ENCODE results near the gene DUXA. TPM values are rescaled to one million over a fixed set of nuclear protein-coding genes. Genes with fewer than 3 reads are reported as not detected.

DUXA gene
- not detected in 2 replicates for polyA plus RNA-seq
- polyA minus RNA-seq: not detected in 2 replicates

DNA sequence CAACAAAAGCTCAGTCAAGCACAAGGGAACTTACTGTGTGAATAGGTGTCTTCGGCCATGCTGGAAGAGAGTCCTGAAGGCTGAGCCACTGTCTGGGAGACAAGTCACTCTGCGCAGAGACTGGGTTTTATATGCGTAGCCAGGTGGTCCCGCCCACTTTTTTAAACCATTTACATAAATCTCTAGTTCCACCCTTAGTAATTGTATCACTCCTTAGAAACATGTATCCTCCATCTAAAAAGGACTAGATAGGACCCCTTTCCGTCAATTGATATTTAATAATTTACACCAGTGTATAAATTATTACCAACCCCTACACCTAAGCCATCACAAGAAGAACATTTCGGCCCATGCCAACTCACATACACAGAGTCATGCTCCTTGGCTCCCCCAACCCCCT lies at the start of gene DUXA:
TSS of gene DUXA (minus strand) at position 101 of the 400 bp plus-strand sequence. CDS start at position 59, 42 bp downstream.
- Histone ChIP-seq H4K20me1 (ENCODE audit: insufficient read depth) (no peaks in the 10 kb centered on the region), H3K27me3 (ENCODE audit: insufficient read depth, low read depth, low read length) (peaks cover 3% of the 10 kb centered on the region), H3K36me3 (ENCODE audit: insufficient read depth, low read length) (no peaks in the 10 kb centered on the region), H2AFZ (ENCODE audit: low read depth, low read length) (no peak within 1 kb of the TSS), H3K9me2 (ENCODE audit: insufficient read depth, low read length) (no peaks in the 10 kb centered on the region), H3K27ac (ENCODE audit: low read length) (no peak within 1 kb of the TSS), H3K9ac (ENCODE audit: low read length) (no peak within 1 kb of the TSS), H3K9me3 (ENCODE audit: low read length) (peaks cover 4% of the 10 kb centered on the region), H3K79me2 (replicated peaks; ENCODE audit: insufficient read depth, low read length) (no peaks in the 10 kb centered on the region), H3K4me3 (ENCODE audit: low read length) (no peak within 1 kb of the TSS), H3F3A (ENCODE audit: insufficient read depth, low read length, poor library complexity, severe bottlenecking) (no peaks in the 10 kb centered on the region), H3K4me2 (ENCODE audit: low read length) (no peak within 1 kb of the TSS)
- TF ChIP-seq, protein P1, sequence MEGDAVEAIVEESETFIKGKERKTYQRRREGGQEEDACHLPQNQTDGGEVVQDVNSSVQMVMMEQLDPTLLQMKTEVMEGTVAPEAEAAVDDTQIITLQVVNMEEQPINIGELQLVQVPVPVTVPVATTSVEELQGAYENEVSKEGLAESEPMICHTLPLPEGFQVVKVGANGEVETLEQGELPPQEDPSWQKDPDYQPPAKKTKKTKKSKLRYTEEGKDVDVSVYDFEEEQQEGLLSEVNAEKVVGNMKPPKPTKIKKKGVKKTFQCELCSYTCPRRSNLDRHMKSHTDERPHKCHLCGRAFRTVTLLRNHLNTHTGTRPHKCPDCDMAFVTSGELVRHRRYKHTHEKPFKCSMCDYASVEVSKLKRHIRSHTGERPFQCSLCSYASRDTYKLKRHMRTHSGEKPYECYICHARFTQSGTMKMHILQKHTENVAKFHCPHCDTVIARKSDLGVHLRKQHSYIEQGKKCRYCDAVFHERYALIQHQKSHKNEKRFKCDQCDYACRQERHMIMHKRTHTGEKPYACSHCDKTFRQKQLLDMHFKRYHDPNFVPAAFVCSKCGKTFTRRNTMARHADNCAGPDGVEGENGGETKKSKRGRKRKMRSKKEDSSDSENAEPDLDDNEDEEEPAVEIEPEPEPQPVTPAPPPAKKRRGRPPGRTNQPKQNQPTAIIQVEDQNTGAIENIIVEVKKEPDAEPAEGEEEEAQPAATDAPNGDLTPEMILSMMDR (IDR thresholded peaks at IDR 0.05; ENCODE audit: poor library complexity, severe bottlenecking): no peak
- no peak for TF ChIP-seq POLR2AphosphoS5 (IDR thresholded peaks at IDR 0.05)
- TF ChIP-seq EP300 (conservative IDR thresholded peaks at IDR 0.05; ENCODE audit: poor library complexity, severe bottlenecking): no peak
- no peak for TF ChIP-seq MXI1 (conservative IDR thresholded peaks at IDR 0.05; ENCODE audit: poor library complexity, severe bottlenecking)
- TF ChIP-seq TAF1 (IDR thresholded peaks at IDR 0.05; ENCODE audit: low read depth): no peak

DNA sequence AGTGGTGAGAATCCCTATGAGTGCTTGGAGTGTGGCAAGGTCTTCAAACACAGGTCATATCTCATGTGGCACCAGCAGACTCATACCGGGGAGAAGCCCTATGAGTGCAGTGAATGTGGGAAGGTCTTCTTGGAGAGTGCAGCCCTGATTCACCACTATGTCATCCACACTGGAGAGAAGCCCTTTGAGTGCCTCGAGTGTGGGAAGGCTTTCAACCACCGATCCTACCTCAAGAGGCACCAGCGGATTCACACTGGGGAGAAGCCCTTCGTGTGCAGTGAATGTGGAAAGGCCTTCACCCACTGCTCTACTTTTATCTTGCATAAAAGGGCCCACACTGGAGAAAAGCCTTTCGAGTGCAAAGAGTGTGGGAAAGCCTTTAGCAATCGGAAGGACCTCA lies 44.8 kb upstream of the DUXA start:
- H3K36me3 ChIP-seq (ENCODE audit: insufficient read depth, low read length): peaks cover 8% of the 10 kb centered on the region
- no peaks in the 10 kb centered on the region for H3K9me3 ChIP-seq (ENCODE audit: low read length)
- H3F3A ChIP-seq (ENCODE audit: insufficient read depth, low read length, poor library complexity, severe bottlenecking): no peaks in the 10 kb centered on the region
- H3K79me2 ChIP-seq (replicated peaks; ENCODE audit: insufficient read depth, low read length): peaks cover 22% of the 10 kb centered on the region
- no peak overlapping the region for H3K27ac ChIP-seq (ENCODE audit: low read length)
- no peaks in the 10 kb centered on the region for H3K27me3 ChIP-seq (ENCODE audit: insufficient read depth, low read depth, low read length)
- no peaks in the 10 kb centered on the region for H3K9me2 ChIP-seq (ENCODE audit: insufficient read depth, low read length)
- no peaks in the 10 kb centered on the region for H4K20me1 ChIP-seq (ENCODE audit: insufficient read depth)
- no peak overlapping the region for H3K4me2 ChIP-seq (ENCODE audit: low read length)
- no peak overlapping the region for H2AFZ ChIP-seq (ENCODE audit: low read depth, low read length)
- H3K9ac ChIP-seq (ENCODE audit: low read length): no peak overlapping the region
- TF ChIP-seq EZH2 (IDR thresholded peaks at IDR 0.05; ENCODE audit: borderline replicate concordance, insufficient read depth, low read length, poor library complexity, severe bottlenecking): no peak
- TF ChIP-seq, protein P2, sequence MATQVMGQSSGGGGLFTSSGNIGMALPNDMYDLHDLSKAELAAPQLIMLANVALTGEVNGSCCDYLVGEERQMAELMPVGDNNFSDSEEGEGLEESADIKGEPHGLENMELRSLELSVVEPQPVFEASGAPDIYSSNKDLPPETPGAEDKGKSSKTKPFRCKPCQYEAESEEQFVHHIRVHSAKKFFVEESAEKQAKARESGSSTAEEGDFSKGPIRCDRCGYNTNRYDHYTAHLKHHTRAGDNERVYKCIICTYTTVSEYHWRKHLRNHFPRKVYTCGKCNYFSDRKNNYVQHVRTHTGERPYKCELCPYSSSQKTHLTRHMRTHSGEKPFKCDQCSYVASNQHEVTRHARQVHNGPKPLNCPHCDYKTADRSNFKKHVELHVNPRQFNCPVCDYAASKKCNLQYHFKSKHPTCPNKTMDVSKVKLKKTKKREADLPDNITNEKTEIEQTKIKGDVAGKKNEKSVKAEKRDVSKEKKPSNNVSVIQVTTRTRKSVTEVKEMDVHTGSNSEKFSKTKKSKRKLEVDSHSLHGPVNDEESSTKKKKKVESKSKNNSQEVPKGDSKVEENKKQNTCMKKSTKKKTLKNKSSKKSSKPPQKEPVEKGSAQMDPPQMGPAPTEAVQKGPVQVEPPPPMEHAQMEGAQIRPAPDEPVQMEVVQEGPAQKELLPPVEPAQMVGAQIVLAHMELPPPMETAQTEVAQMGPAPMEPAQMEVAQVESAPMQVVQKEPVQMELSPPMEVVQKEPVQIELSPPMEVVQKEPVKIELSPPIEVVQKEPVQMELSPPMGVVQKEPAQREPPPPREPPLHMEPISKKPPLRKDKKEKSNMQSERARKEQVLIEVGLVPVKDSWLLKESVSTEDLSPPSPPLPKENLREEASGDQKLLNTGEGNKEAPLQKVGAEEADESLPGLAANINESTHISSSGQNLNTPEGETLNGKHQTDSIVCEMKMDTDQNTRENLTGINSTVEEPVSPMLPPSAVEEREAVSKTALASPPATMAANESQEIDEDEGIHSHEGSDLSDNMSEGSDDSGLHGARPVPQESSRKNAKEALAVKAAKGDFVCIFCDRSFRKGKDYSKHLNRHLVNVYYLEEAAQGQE (IDR thresholded peaks at IDR 0.05; ENCODE audit: borderline replicate concordance): no peak
- H3K4me3 ChIP-seq (ENCODE audit: low read length): no peak overlapping the region

DNA sequence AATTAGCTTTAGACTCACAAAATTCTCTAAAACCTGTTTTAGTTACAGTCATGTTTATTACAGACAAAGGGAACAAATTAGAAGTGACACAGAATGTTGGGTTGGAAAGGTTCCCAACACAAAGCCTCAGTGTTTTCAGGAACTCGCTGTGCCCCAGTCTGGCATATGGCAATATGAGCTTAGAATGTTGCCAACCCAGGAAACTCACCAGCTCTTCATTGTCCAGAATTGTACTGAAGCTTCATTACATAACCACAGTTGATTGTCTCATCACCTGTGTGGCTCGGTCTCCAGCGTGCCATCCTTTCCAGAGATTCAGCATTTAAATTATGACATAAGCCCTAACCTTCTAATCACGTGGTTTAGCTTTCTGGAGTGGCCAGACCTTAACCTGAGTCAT lies 43.1 kb upstream of the DUXA start:
- TF ChIP-seq, protein P1 (IDR thresholded peaks at IDR 0.05; ENCODE audit: poor library complexity, severe bottlenecking): no peak
- TF ChIP-seq EZH2 (IDR thresholded peaks at IDR 0.05; ENCODE audit: borderline replicate concordance, insufficient read depth, low read length, poor library complexity, severe bottlenecking) (no peak), MXI1 (conservative IDR thresholded peaks at IDR 0.05; ENCODE audit: poor library complexity, severe bottlenecking) (no peak), RAD21 (conservative IDR thresholded peaks at IDR 0.05) (no peak), SMC3 (conservative IDR thresholded peaks at IDR 0.05; ENCODE audit: poor library complexity) (no peak), TAF1 (IDR thresholded peaks at IDR 0.05; ENCODE audit: low read depth) (no peak), EP300 (conservative IDR thresholded peaks at IDR 0.05; ENCODE audit: poor library complexity, severe bottlenecking) (no peak), POLR2AphosphoS5 (IDR thresholded peaks at IDR 0.05) (no peak)
- TF ChIP-seq, protein P2 (IDR thresholded peaks at IDR 0.05; ENCODE audit: borderline replicate concordance): no peak
- no peaks in the 10 kb centered on the region for H3K9me3 ChIP-seq (ENCODE audit: low read length)
- H3K4me2 ChIP-seq (ENCODE audit: low read length): no peak overlapping the region
- H3K27ac ChIP-seq (ENCODE audit: low read length): no peak overlapping the region
- H3K36me3 ChIP-seq (ENCODE audit: insufficient read depth, low read length): peaks cover 8% of the 10 kb centered on the region
- H3K4me3 ChIP-seq (ENCODE audit: low read length): no peak overlapping the region
- peaks cover 13% of the 10 kb centered on the region for H3K79me2 ChIP-seq (replicated peaks; ENCODE audit: insufficient read depth, low read length)
- no peaks in the 10 kb centered on the region for H4K20me1 ChIP-seq (ENCODE audit: insufficient read depth)
- no peak overlapping the region for H2AFZ ChIP-seq (ENCODE audit: low read depth, low read length)
- H3F3A ChIP-seq (ENCODE audit: insufficient read depth, low read length, poor library complexity, severe bottlenecking): no peaks in the 10 kb centered on the region
- no peaks in the 10 kb centered on the region for H3K9me2 ChIP-seq (ENCODE audit: insufficient read depth, low read length)
- H3K9ac ChIP-seq (ENCODE audit: low read length): no peak overlapping the region
- H3K27me3 ChIP-seq (ENCODE audit: insufficient read depth, low read depth, low read length): no peaks in the 10 kb centered on the region

Measured in neural cell (in vitro differentiated cells).